Vagina (tissue), 2 donors: ENCODE data around the gene DNASE1L3.

Source experiments
- CTCF ChIP-seq, 3 experiments: fragments of 450-650 bp in 2 of 3; fragments of 200-600 bp in 1 of 3; sonication (generic) in 1 of 3; IDR thresholded peaks; one replicate each; pipeline ENCODE4 v1.5.1; 2017 to 2019; ENCODE audit warnings: antibody characterized with exemption in 3 of 3, mild to moderate bottlenecking in 2 of 3, moderate library complexity in 2 of 3
- POLR2A ChIP-seq, 2 donors: fragments of 450-650 bp; IDR thresholded peaks; one replicate each; pipeline ENCODE4 v1.6.1; 2017; ENCODE audit warnings: antibody characterized with exemption in 2 of 2, mild to moderate bottlenecking in 2 of 2, moderate library complexity in 2 of 2

- TF ChIP-seq CTCF (IDR thresholded peaks at IDR 0.05) (no peak), POLR2A (IDR thresholded peaks at IDR 0.05) (no peak)
Measured at GRCh38 chr3:58198804-58199203, 12.0 kb downstream of the DNASE1L3 start.
